Glutamatergic neuron (in vitro differentiated cells): ENCODE measurements around the gene EXOC7. TPM values are rescaled to one million over a fixed set of nuclear protein-coding genes. Genes with fewer than 3 reads are reported as not detected.

Experiments
- DNase-seq: peaks from one replicate; pipeline ENCODE4 v3.0.0; 2022
- H3K27ac Mint-ChIP-seq: one replicate; pipeline ENCODE4 v1.8.0; 2020; ENCODE audit warnings: mild to moderate bottlenecking, mixed read lengths, inconsistent platforms; ENCODE audit not compliant: unreplicated experiment
- H3K27me3 Mint-ChIP-seq: one replicate; pipeline ENCODE4 v1.8.0; 2020; ENCODE audit warnings: mild to moderate bottlenecking, moderate library complexity, mixed read lengths, inconsistent platforms; ENCODE audit not compliant: unreplicated experiment
- H3K36me3 Mint-ChIP-seq: one replicate; pipeline ENCODE4 v1.8.0; 2020; ENCODE audit warnings: mild to moderate bottlenecking, mixed read lengths, inconsistent platforms; ENCODE audit not compliant: unreplicated experiment
- H3K4me1 Mint-ChIP-seq: one replicate; pipeline ENCODE4 v1.8.0; 2020; ENCODE audit warnings: mild to moderate bottlenecking, low read depth, mixed read lengths, inconsistent platforms; ENCODE audit not compliant: unreplicated experiment
- H3K4me3 Mint-ChIP-seq: one replicate; pipeline ENCODE4 v1.8.0; 2020; ENCODE audit warnings: mild to moderate bottlenecking, mixed read lengths, inconsistent platforms; ENCODE audit not compliant: unreplicated experiment
- H3K9me3 Mint-ChIP-seq: one replicate; pipeline ENCODE4 v1.8.0; 2020; ENCODE audit warnings: mild to moderate bottlenecking, moderate library complexity, mixed read lengths, inconsistent platforms; ENCODE audit not compliant: unreplicated experiment
- CTCF ChIP-seq: fragments of 200-600 bp; sonication (generic); IDR thresholded peaks from one replicate; pipeline ENCODE4 v1.5.0; 2021; ENCODE audit not compliant: partially characterized antibody, unreplicated experiment
- total RNA-seq: library from RNA; stranded (reverse); fragmentation: NEBNext Ultra II Directional; extraction: Animal tissue kit (Norgen Biotek cat#: 25700); gene quantifications from one replicate; pipeline ENCODE4 v1.2.1, GENCODE V29; 2021; ENCODE audit not compliant: unreplicated experiment

EXOC7 gene
- total RNA-seq, 1 donor from 2014 or later = 249 TPM

GRCh38 chr17:76054112-76054476, 49.5 kb downstream of the EXOC7 start:
- Mint-ChIP-seq H3K9me3 (no peaks in the 10 kb centered on the region), H3K4me1 (peaks cover 2% of the 10 kb centered on the region), H3K27me3 (no peaks in the 10 kb centered on the region), H3K4me3 (no peak overlapping the region), H3K36me3 (no peaks in the 10 kb centered on the region), H3K27ac (no peak overlapping the region)
- no peak for TF ChIP-seq CTCF
- no peak for DNase-seq

- no peaks in the 10 kb centered on the region for H3K9me3 Mint-ChIP-seq
- H3K36me3 Mint-ChIP-seq = no peaks in the 10 kb centered on the region
- DNase-seq = no peak
- no peak overlapping the region for H3K4me3 Mint-ChIP-seq
- H3K27me3 Mint-ChIP-seq = no peaks in the 10 kb centered on the region
- H3K4me1 Mint-ChIP-seq = peaks cover 2% of the 10 kb centered on the region
- no peak for TF ChIP-seq CTCF
- H3K27ac Mint-ChIP-seq = no peak overlapping the region
These were observed 50.1 kb downstream of the EXOC7 start for GRCh38 chr17:76053246-76054111.

- Mint-ChIP-seq H3K4me3 (no peak overlapping the region), H3K4me1 (peaks cover 2% of the 10 kb centered on the region), H3K27me3 (no peaks in the 10 kb centered on the region), H3K9me3 (no peaks in the 10 kb centered on the region), H3K36me3 (no peaks in the 10 kb centered on the region), H3K27ac (no peak overlapping the region)
- no peak for DNase-seq
- no peak for TF ChIP-seq CTCF
These were observed 52.0 kb downstream of the EXOC7 start for GRCh38 chr17:76051561-76051960.

GRCh38 chr17:76050538-76051467, 52.8 kb downstream of the EXOC7 start:
- Mint-ChIP-seq H3K9me3 (no peaks in the 10 kb centered on the region), H3K27me3 (peaks cover 2% of the 10 kb centered on the region), H3K4me3 (no peak overlapping the region), H3K36me3 (no peaks in the 10 kb centered on the region), H3K27ac (no peak overlapping the region), H3K4me1 (peaks cover 2% of the 10 kb centered on the region)
- DNase-seq = no peak
- no peak for TF ChIP-seq CTCF
